Nephron (organoid): Measurements from ENCODE around the gene DUSP5.
"Not testable (repeated sequence)": the region's sequence is repeated elsewhere in the genome, so short reads cannot be mapped to it uniquely, and the experiment has no call there.

ENCODE experiments used
- H3K27ac Mint-ChIP-seq, 3 experiments: 2 replicates each; pipeline ENCODE4 v1.8.0; 2020; ENCODE audit warnings: mixed read lengths in 3 of 3, mild to moderate bottlenecking in 2 of 3, moderate library complexity in 1 of 3
- H3K27me3 Mint-ChIP-seq: 2 replicates; pipeline ENCODE4 v1.8.0; 2021; ENCODE audit warnings: low read depth, mild to moderate bottlenecking, moderate library complexity, mixed read lengths
- H3K36me3 Mint-ChIP-seq: 2 replicates; pipeline ENCODE4 v1.8.0; 2020; ENCODE audit warnings: low read depth, mixed read lengths
- H3K4me1 Mint-ChIP-seq: 2 replicates; pipeline ENCODE4 v1.8.0; 2020; ENCODE audit warnings: mixed read lengths
- H3K4me3 Mint-ChIP-seq, 3 experiments: 2 replicates each; pipeline ENCODE4 v1.8.0; 2020; ENCODE audit warnings: mild to moderate bottlenecking in 3 of 3, mixed read lengths in 3 of 3, moderate library complexity in 2 of 3
- H3K9me3 Mint-ChIP-seq: 2 replicates; pipeline ENCODE4 v1.8.0; 2020; ENCODE audit warnings: mixed read lengths
- TF ChIP-seq, protein P1 (sequence below), 3 experiments: fragments of 200-600 bp; sonication (generic); IDR thresholded peaks; one replicate each; pipeline ENCODE4 v1.5.0; 2021; ENCODE audit warnings: antibody characterized with exemption in 3 of 3; ENCODE audit not compliant: unreplicated experiment in 3 of 3

Gene DUSP5

GRCh38 chr10:110524179-110524858, 26.6 kb downstream of the DUSP5 start:
- Mint-ChIP-seq H3K4me1 (no peaks in the 10 kb centered on the region), H3K9me3 (no peaks in the 10 kb centered on the region), H3K4me3 (no peak overlapping the region), H3K27ac (no peak overlapping the region), H3K27me3 (peaks cover 12% of the 10 kb centered on the region), H3K36me3 (no peaks in the 10 kb centered on the region)
- TF ChIP-seq, protein P1, sequence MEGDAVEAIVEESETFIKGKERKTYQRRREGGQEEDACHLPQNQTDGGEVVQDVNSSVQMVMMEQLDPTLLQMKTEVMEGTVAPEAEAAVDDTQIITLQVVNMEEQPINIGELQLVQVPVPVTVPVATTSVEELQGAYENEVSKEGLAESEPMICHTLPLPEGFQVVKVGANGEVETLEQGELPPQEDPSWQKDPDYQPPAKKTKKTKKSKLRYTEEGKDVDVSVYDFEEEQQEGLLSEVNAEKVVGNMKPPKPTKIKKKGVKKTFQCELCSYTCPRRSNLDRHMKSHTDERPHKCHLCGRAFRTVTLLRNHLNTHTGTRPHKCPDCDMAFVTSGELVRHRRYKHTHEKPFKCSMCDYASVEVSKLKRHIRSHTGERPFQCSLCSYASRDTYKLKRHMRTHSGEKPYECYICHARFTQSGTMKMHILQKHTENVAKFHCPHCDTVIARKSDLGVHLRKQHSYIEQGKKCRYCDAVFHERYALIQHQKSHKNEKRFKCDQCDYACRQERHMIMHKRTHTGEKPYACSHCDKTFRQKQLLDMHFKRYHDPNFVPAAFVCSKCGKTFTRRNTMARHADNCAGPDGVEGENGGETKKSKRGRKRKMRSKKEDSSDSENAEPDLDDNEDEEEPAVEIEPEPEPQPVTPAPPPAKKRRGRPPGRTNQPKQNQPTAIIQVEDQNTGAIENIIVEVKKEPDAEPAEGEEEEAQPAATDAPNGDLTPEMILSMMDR (IDR thresholded peaks at IDR 0.05; ENCODE audit: unreplicated experiment in 3 of 3): no peak

DNA sequence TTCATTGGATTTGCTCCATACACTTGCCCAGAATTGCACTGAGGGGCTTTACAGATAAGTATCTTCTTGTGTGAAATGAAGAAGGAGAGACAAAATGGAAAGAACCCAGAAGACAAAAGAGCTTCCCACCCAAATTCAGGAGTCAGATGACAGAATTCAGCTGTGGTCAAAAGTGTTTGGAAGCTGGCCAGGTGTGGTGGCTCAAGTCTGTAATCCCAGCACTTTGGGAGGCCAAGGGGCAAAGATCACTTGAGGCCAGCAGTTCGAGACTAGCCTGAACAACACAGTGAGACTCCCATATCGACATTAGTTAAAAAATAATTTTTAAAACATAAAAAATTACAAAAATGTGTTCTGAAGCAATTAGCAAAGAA, 27.1 kb downstream of the DUSP5 start:
- Mint-ChIP-seq H3K27me3 (peaks cover 18% of the 10 kb centered on the region), H3K27ac (no peak overlapping the region), H3K36me3 (no peaks in the 10 kb centered on the region), H3K4me3 (no peak overlapping the region), H3K9me3 (no peaks in the 10 kb centered on the region), H3K4me1 (no peaks in the 10 kb centered on the region)
- TF ChIP-seq, protein P1 (IDR thresholded peaks at IDR 0.05; ENCODE audit: unreplicated experiment in 3 of 3): no peak

- peaks cover 25% of the 10 kb centered on the region for H3K27me3 Mint-ChIP-seq
- TF ChIP-seq, protein P1 (IDR thresholded peaks at IDR 0.05; ENCODE audit: unreplicated experiment in 3 of 3): no peak
- H3K4me3 Mint-ChIP-seq: no peak overlapping the region
- H3K36me3 Mint-ChIP-seq: no peaks in the 10 kb centered on the region
- no peak overlapping the region for H3K27ac Mint-ChIP-seq
- H3K9me3 Mint-ChIP-seq: no peaks in the 10 kb centered on the region
- H3K4me1 Mint-ChIP-seq: no peaks in the 10 kb centered on the region
Measured at GRCh38 chr10:110525349-110526260, 27.9 kb downstream of the DUSP5 start.

- no peaks in the 10 kb centered on the region for H3K36me3 Mint-ChIP-seq
- TF ChIP-seq, protein P1 (IDR thresholded peaks at IDR 0.05; ENCODE audit: unreplicated experiment in 3 of 3): no peak
- H3K4me3 Mint-ChIP-seq: no peak overlapping the region
- H3K27ac Mint-ChIP-seq: peak overlapping the region in 1 of 3 experiments; percentile 2
- peaks cover 31% of the 10 kb centered on the region for H3K27me3 Mint-ChIP-seq
- H3K9me3 Mint-ChIP-seq: no peaks in the 10 kb centered on the region
- no peaks in the 10 kb centered on the region for H3K4me1 Mint-ChIP-seq
Measured at GRCh38 chr10:110527731-110528171, 30.0 kb downstream of the DUSP5 start.

- H3K27me3 Mint-ChIP-seq: peaks cover 31% of the 10 kb centered on the region
- H3K36me3 Mint-ChIP-seq: no peaks in the 10 kb centered on the region
- no peaks in the 10 kb centered on the region for H3K4me1 Mint-ChIP-seq
- TF ChIP-seq, protein P1 (IDR thresholded peaks at IDR 0.05; ENCODE audit: unreplicated experiment in 3 of 3): no peak
- H3K9me3 Mint-ChIP-seq: no peaks in the 10 kb centered on the region
- peak overlapping the region in 1 of 3 experiments; percentile 2 for H3K27ac Mint-ChIP-seq
- H3K4me3 Mint-ChIP-seq: no peak overlapping the region
Measured at GRCh38 chr10:110528224-110528996, 30.7 kb downstream of the DUSP5 start.

GRCh38 chr10:110528997-110529524, 31.4 kb downstream of the DUSP5 start:
- not testable (repeated sequence) for H3K27ac Mint-ChIP-seq, H3K4me1 Mint-ChIP-seq
- peaks cover 31% of the 10 kb centered on the region for H3K27me3 Mint-ChIP-seq

More at GRCh38 chr10:110528997-110529524, 31.4 kb downstream of the DUSP5 start:
- H3K36me3 Mint-ChIP-seq, H3K9me3 Mint-ChIP-seq, H3K4me3 Mint-ChIP-seq: not testable (repeated sequence)
